HG02884 (cell line): ENCODE results near the gene ANGPTL8.

Source experiments
- ATAC-seq: cut with Tn5 transposase; IDR thresholded peaks from one replicate; pipeline ENCODE4 v1.9.1; 2021; ENCODE audit warnings: mild to moderate bottlenecking, moderate library complexity; ENCODE audit not compliant: unreplicated experiment

Gene ANGPTL8

DNA sequence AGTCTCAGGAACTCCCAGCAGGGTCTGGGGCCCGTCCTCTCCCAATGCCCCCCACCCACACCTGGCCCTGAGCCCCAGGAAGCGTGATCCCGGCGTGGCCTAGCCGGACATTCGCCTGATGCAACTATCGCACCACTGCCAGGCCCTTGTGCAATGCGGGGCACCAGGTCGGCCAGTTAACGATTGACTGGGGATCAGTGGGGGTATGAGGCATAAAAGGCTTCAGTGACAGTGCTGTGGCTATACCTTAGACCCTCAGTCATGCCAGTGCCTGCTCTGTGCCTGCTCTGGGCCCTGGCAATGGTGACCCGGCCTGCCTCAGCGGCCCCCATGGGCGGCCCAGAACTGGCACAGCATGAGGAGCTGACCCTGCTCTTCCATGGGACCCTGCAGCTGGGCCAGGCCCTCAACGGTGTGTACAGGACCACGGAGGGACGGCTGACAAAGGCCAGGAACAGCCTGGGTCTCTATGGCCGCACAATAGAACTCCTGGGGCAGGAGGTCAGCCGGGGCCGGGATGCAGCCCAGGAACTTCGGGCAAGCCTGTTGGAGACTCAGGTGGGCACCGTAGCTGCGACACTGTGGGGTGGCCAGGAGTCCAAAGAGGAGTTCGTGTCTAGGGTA lies at the start of gene ANGPTL8:
Gene ANGPTL8, plus strand, starts transcription at position 243 of the 624 bp plus-strand sequence. Its CDS starts 19 bp downstream, at position 262.
- ATAC-seq = no peak

DNA sequence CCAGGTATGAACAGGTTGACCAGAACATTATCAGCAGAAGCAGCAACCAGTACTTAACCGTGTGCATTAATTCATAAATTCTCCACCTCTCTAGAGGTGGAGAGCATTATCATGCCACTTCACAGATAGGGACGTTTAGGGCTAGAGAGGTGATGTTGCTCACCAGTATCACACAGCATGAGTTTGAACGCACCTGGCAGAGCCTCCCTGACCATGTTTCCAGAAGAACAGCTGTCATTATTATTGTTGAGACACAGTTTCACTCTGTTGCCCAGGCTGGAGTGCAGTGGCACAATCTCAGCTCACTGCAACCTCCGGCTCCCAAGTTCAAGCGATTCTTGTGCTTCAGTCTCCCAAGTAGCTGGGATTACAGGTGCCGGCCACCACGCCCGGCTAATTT lies 48.9 kb upstream of the ANGPTL8 start:
- ATAC-seq = no peak

- ATAC-seq = no peak
These were observed 48.1 kb upstream of the ANGPTL8 start for GRCh38 chr19:11191273-11191755.

DNA sequence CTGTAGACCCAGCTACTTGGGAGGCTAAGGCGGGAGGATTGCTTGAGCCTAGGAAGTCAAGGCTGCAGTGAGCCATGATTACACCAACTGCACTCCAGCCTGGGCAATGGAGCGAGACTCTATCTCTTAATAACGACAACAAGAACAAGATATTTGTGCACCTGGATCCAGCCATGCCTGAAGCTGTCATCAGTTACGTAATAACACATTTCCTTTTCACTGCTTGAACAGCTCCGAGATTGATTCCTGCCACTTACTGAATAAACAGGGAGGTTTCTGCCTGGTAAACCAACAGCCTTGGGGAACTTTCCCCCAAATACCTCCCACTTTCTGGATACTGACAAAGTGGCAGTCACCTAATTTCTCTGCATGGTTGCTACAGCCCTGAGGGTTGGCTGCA lies 47.5 kb upstream of the ANGPTL8 start:
- no peak for ATAC-seq

GRCh38 chr19:11192957-11193939 lies 46.2 kb upstream of the ANGPTL8 start:
- no peak for ATAC-seq

GRCh38 chr19:11194173-11194572 lies 45.2 kb upstream of the ANGPTL8 start:
- ATAC-seq = no peak

- ATAC-seq = no peak
These were observed 44.5 kb upstream of the ANGPTL8 start for GRCh38 chr19:11194656-11195558.

DNA sequence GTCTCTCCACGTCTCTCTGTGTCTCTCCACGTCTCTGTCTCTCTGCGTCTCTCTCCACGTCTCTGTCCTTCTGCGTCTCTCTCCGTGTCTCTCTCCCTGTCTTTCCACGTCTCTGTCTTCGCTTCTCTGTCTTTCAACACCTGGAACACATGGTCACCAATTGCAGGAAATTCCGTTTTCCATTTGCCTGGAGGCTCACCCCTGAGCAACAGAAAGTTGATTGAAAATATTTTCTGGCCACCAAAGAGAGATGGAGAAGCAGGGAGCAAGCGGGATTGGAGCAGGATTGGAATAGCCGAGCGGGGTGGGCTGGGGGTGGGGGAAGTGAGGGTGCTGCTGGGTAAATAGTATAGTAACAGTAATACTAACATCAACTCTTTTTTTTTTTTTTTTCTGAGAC lies 43.7 kb upstream of the ANGPTL8 start:
- ATAC-seq = no peak

GRCh38 chr19:11196406-11197287 lies 42.8 kb upstream of the ANGPTL8 start:
- ATAC-seq = no peak

DNA sequence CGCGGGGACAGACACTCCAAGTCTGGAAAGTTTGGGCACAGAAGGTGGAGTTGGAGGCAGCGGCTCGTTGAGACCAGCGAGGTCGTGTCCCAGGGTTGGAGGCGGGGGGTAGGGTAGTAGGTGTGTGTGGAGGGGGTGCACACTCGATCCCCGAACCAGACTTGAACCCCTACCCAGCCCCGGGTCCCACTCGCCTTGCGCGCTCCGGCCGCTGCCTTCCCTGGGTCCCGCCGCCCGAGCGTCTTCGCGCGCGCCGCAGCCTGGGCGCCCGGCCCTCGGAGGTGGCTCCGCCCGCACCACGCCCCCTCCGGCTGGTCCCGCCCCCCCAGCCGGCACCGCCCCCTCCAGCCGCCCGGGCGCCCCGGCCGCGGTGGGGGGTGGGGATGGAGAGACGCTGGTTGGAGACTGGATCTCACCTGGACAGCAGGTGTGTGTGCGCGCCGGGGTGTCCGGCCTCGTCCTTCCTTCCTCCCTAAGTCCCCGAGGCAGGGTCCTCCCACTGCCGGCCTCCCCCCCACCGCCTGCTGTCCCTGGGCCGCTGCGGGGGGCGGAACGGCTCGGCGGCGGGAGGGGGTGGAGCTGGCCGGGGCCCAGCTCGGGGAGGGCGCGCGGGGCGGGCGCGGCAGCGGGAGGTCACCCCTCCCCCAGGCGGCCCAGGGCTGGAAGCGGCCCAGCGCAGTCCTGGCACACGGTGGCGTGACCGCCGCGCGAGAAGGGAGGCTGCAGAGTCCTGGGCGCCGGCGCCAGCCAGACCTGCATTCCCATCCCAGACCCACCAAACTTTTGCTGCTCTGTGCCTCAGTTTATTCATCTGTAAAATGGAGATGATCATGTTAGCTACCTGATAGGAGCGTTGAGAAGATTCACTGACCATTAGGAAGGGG lies 41.9 kb upstream of the ANGPTL8 start, which contains the start of gene KANK2:
Gene KANK2, minus strand, starts transcription at position 255 of the 884 bp plus-strand sequence. CDS start 3,034 bp downstream, outside the sequence.
- peak; percentile 81 for ATAC-seq

DNA sequence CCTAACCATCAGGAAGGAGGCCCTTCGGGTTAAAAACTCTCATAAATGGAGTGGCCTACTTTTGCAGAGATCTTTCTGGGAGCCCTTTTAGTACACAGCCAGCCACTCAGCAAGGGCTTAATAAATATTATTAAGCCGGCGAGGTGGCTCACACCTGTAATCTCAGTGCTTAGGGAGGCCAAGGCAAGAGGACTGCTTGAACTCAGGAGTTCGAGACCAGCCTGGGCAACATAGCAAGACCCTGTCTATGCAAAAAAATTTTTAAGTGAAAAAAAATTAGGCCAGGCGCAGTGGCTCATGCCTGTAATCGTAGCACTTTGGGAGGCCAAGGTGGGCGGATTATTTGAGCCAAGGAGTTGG lies 41.3 kb upstream of the ANGPTL8 start:
- ATAC-seq = no peak

GRCh38 chr19:11198769-11199424 lies 40.5 kb upstream of the ANGPTL8 start:
- ATAC-seq = no peak

- no peak for ATAC-seq
These were observed 39.9 kb upstream of the ANGPTL8 start for GRCh38 chr19:11199517-11199916.

- no peak for ATAC-seq
These were observed 39.3 kb upstream of the ANGPTL8 start for GRCh38 chr19:11200015-11200574.

DNA sequence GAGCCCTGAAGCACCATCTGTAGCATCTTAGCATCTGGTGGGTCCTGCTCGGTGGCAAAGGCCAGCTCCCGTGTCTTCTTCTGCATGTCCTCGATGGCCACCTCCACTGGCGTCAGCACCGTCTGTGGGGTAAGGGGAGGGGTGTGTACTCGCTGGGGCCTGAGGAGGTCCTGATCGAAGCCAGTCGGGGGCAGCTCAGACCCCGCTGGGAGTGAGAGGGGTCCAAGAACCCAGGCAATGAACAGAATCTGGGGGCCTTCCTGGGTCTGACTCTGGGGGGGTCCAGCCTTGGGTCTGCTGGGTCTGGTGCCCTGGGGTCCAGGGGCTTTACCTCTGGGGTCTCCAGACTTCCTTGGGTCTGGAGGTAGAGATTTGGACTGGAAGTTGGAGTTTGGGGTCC lies 38.5 kb upstream of the ANGPTL8 start:
- ATAC-seq = no peak

DNA sequence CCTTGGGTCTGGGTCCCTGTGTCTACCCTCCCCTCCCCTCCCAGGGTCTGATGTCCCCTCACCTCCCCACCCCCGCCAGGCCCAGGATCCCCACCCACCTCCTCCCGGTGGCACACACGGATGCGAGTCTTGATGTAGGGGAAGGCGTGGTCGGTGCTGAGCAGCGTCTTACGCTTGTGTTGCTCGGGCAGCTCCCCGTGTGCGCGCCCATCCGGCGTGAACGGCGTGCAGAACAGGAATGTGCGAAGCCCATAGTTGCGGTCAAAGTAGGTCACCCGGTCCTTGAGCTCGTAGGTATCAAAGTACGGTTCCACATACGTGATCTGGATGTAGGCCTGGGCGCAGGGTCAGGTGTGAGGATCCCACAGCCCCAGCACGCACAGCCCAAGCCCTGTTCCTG lies 37.6 kb upstream of the ANGPTL8 start:
- ATAC-seq = no peak

DNA sequence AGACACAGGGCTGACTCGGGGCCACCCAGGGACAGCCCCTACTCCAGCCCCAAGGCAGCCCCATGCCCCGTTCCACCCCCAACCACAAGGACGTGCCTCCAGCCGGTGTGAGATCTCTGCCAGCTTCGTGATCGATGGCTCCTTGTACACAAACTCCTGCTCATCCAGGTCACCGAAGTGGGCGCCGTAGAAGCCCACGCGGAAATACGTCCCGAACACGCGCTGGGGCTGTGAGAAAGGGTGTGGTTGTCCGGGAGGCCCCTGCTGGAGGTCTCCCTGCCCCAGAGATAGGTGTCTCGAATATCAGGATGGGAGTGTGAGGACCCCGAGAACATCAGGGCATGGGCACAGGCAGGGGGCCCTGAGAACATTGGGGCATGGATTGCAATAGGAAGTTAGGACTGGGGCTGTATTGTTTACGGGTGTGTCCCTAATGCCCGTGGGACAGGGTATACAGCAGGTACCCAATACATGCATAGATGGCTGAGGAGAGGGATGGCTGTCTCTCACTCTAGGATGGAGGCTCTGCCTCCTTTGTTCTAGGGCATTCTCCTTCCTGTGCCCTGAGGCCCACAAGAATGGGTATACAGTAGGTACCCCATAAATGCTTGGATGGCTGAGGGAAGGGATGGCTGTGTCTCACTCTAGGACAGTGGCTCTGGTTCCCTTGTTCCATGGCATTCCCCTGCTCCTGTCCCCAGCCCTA lies 36.8 kb upstream of the ANGPTL8 start:
- ATAC-seq = no peak
